Natural killer cell (primary cell): Measurements from ENCODE around the gene ZDHHC19. TPM values are rescaled to one million over a fixed set of nuclear protein-coding genes. Genes with fewer than 3 reads are reported as not detected.

Experiments used
- ATAC-seq, 3 donors: fragments of 150-1000 bp in 2 of 3; fragments of 200-7000 bp in 1 of 3; cut with Tn5 transposase; 1 replicate in 1 of 3; 2 replicates in 2 of 3; pipeline ENCODE4 v1.10.0; 2021; ENCODE audit warnings: mild to moderate bottlenecking in 2 of 3, moderate library complexity in 2 of 3
- DNase-seq, 2 donors: peaks; one replicate each; pipeline versions ENCODE4 v3.0.0 to v3.0.0-alpha.2; 2013 to 2021; ENCODE audit warnings: mixed read lengths in 1 of 2
- H3K27ac ChIP-seq: one replicate; pipeline ENCODE4 v1.5.1; 2013; ENCODE audit warnings: mild to moderate bottlenecking, low read length
- H3K27me3 ChIP-seq: one replicate; pipeline ENCODE4 v1.6.1; 2013; ENCODE audit warnings: low read length; ENCODE audit not compliant: control insufficient read depth, insufficient read depth
- H3K36me3 ChIP-seq: one replicate; pipeline ENCODE4 v1.6.1; 2013; ENCODE audit warnings: low read length; ENCODE audit not compliant: control insufficient read depth, insufficient read depth
- H3K4me1 ChIP-seq: one replicate; pipeline ENCODE4 v1.6.1; 2013; ENCODE audit warnings: low read length; ENCODE audit not compliant: control insufficient read depth, insufficient read depth
- H3K4me3 ChIP-seq: one replicate; pipeline ENCODE4 v1.5.1; 2013; ENCODE audit warnings: low read length
- H3K9me3 ChIP-seq: one replicate; pipeline ENCODE4 v1.6.1; 2013; ENCODE audit warnings: low read length; ENCODE audit not compliant: control insufficient read depth, insufficient read depth
- H3K27ac Mint-ChIP-seq, 2 donors: one replicate each; pipeline ENCODE4 v1.8.0; 2022; ENCODE audit warnings: mild to moderate bottlenecking in 2 of 2, mixed read lengths in 2 of 2, moderate library complexity in 1 of 2
- H3K27me3 Mint-ChIP-seq, 2 donors: one replicate each; pipeline ENCODE4 v1.8.0; 2022; ENCODE audit warnings: low read depth in 2 of 2, mixed read lengths in 2 of 2
- H3K36me3 Mint-ChIP-seq: one replicate; pipeline ENCODE4 v1.8.0; 2022; ENCODE audit warnings: mixed read lengths
- H3K4me1 Mint-ChIP-seq, 2 donors: one replicate each; pipeline ENCODE4 v1.8.0; 2022; ENCODE audit warnings: mixed read lengths in 2 of 2
- H3K4me3 Mint-ChIP-seq: one replicate; pipeline ENCODE4 v1.8.0; 2022; ENCODE audit warnings: mild to moderate bottlenecking, moderate library complexity, mixed read lengths
- H3K9me3 Mint-ChIP-seq, 2 donors: one replicate each; pipeline ENCODE4 v1.8.0; 2022; ENCODE audit warnings: mixed read lengths in 2 of 2
- WGBS: methylation state at CpG from one replicate; pipeline ENCODE4 v1.1.7; 2013; ENCODE audit warnings: missing lambda C conversion rate; ENCODE audit not compliant: insufficient coverage; 5-methylcytosine and 5-hydroxymethylcytosine counted together
- intact Hi-C: fragments of 100-400 bp; cut with micrococcal nuclease; formaldehyde crosslinking; loops from one replicate; pipeline ENCODE4 v1.14.2; 2022
- total RNA-seq, 4 donors: library from RNA; stranded (reverse); fragments of 120-200 nt in 1 of 4; gene quantifications; one replicate each; pipeline versions ENCODE4 v1.2.3 to v1.2.4, GENCODE V29; 2013 to 2022
- TF ChIP-seq, protein P1 (sequence below): fragments of 200-600 bp; IDR thresholded peaks from one replicate; pipeline ENCODE4 v1.8.0; 2022; ENCODE audit warnings: antibody characterized with exemption

The ZDHHC19 gene
- total RNA-seq, 3 donors from 2014 or later (not counting 1 experiment from before 2014, with no cell fraction given), result not detected

DNA sequence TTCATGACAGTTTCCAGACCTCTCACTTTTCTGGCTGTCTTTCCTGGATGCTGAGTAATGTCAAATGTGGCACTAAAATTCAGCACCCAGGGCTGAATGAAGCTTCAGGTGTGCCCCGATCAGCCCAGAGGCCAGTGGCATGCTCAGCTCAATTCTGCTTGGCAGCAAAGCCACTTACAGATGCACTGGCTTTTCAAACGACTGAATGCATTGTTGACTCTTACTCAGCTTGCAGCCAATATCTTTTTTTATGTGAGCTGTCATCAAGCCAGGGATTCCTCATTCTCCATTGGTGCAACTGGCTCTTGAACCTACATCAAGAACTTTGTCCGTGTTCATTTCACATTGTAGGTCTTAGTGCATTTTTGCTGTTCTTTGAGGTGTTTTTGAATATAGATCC, 60.7 kb downstream of the ZDHHC19 start:
- Mint-ChIP-seq H3K4me1 (peaks cover 0 to 5% of the 10 kb centered on the region in 2 donors), H3K36me3 (no peaks in the 10 kb centered on the region), H3K9me3 (no peaks in the 10 kb centered on the region), H3K27ac (no peak overlapping the region), H3K27me3 (no peaks in the 10 kb centered on the region), H3K4me3 (no peak overlapping the region)
- Histone ChIP-seq H3K9me3 (no peaks in the 10 kb centered on the region), H3K4me3 (no peak overlapping the region), H3K4me1 (no peaks in the 10 kb centered on the region), H3K27me3 (no peaks in the 10 kb centered on the region), H3K36me3 (no peaks in the 10 kb centered on the region), H3K27ac (no peak overlapping the region)
- ATAC-seq (no peak), DNase-seq (no peak)
- 88% methylated on average over 3 of the region's 3 CpGs for WGBS
- TF ChIP-seq, protein P1, sequence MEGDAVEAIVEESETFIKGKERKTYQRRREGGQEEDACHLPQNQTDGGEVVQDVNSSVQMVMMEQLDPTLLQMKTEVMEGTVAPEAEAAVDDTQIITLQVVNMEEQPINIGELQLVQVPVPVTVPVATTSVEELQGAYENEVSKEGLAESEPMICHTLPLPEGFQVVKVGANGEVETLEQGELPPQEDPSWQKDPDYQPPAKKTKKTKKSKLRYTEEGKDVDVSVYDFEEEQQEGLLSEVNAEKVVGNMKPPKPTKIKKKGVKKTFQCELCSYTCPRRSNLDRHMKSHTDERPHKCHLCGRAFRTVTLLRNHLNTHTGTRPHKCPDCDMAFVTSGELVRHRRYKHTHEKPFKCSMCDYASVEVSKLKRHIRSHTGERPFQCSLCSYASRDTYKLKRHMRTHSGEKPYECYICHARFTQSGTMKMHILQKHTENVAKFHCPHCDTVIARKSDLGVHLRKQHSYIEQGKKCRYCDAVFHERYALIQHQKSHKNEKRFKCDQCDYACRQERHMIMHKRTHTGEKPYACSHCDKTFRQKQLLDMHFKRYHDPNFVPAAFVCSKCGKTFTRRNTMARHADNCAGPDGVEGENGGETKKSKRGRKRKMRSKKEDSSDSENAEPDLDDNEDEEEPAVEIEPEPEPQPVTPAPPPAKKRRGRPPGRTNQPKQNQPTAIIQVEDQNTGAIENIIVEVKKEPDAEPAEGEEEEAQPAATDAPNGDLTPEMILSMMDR, result no peak
- intact Hi-C loops, result no loop called here

DNA sequence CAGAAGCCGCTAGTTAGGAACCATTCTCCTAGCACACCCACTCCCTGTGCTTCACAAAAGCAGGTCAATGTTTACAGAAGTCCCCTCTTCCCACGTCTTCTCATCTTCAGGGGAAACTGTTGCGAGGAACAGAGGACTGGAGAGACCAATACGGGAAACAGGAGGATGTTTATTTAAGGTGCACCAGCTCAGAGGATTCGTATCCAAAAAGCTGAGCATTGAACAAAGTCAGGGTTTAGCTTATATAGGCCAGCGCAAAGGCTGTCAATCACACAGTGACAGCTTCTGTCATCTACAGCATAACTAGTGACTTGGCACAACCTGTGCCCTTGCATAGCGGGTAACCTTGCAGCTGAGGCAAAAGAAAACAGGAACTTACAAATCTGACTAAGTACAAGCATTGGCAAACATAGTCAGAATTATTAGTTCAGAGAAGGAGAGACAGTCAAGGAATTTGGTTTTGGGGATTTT, 61.3 kb downstream of the ZDHHC19 start:
- H3K4me1 ChIP-seq, result peaks cover 3% of the 10 kb centered on the region
- Mint-ChIP-seq H3K4me1 (peaks cover 2 to 4% of the 10 kb centered on the region in 2 donors), H3K27me3 (no peaks in the 10 kb centered on the region), H3K4me3 (no peak overlapping the region), H3K9me3 (no peaks in the 10 kb centered on the region), H3K36me3 (no peaks in the 10 kb centered on the region), H3K27ac (no peak overlapping the region)
- DNase-seq (no peak), ATAC-seq (no peak)
- TF ChIP-seq, protein P1, result no peak
- H3K27ac ChIP-seq, result no peak overlapping the region
- H3K36me3 ChIP-seq, result no peaks in the 10 kb centered on the region
- H3K27me3 ChIP-seq, result no peaks in the 10 kb centered on the region
- 85% methylated on average over 7 of the region's 7 CpGs for WGBS
- no peak overlapping the region for H3K4me3 ChIP-seq
- no peaks in the 10 kb centered on the region for H3K9me3 ChIP-seq
- intact Hi-C loops, result no loop called here

DNA sequence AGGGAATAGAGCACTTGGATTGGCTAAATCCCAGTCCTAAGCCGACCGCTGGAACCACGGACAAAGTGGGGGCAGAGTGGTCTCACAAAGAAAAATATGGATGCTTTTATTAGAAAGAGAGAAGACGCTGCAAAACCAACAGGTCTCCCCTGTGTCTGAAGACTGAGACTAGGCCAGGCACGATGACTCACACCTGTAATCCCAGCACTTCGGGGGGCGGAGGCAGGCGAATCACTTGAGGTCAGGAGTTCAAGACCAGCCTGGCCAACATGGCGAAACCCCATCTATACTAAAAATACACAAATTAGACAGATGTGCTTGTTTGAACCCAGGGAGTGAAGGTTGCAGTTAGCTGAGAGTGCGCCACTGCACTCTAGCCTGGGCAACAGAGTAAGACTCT, 61.8 kb downstream of the ZDHHC19 start:
- 93% methylated on average over 10 of the region's 10 CpGs for WGBS
- no peak overlapping the region for H3K27ac Mint-ChIP-seq
- TF ChIP-seq, protein P1, result no peak

More for the DNA sequence above, 61.8 kb downstream of the ZDHHC19 start:
- no peaks in the 10 kb centered on the region for H3K27me3 ChIP-seq
- no peak overlapping the region for H3K4me3 Mint-ChIP-seq
- H3K9me3 ChIP-seq, result no peaks in the 10 kb centered on the region
- no peaks in the 10 kb centered on the region for H3K9me3 Mint-ChIP-seq
- H3K27me3 Mint-ChIP-seq, result no peaks in the 10 kb centered on the region
- DNase-seq, result no peak
- no peaks in the 10 kb centered on the region for H3K36me3 Mint-ChIP-seq
- no peaks in the 10 kb centered on the region for H3K36me3 ChIP-seq
- H3K4me3 ChIP-seq, result no peak overlapping the region
- H3K27ac ChIP-seq, result no peak overlapping the region
- H3K4me1 Mint-ChIP-seq, result peaks cover 7% of the 10 kb centered on the region in 2 donors
- intact Hi-C loops, result no loop called here
- peaks cover 8% of the 10 kb centered on the region for H3K4me1 ChIP-seq
- ATAC-seq, result no peak

Other genes with a start within 250 kb of the ZDHHC19 start
- 100 to 1,000 TPM in 1 of 3 donors, 10 to 100 TPM in 2; 74.3 to 111 (median 78.3) TPM for gene TFRC, start 129.3 kb downstream of the ZDHHC19 start, total RNA-seq
- not detected for gene SLC51A, start 5.1 kb upstream of the ZDHHC19 start, total RNA-seq
- 100 to 1,000 TPM; 105 to 123 (median 110) TPM for gene PCYT1A, start 76.3 kb upstream of the ZDHHC19 start, total RNA-seq
- 1 to 10 TPM; 3.6 to 7.3 (median 5.4) TPM for gene DYNLT2B, start 106.8 kb upstream of the ZDHHC19 start, total RNA-seq
- gene TM4SF19, start 127.0 kb upstream of the ZDHHC19 start, total RNA-seq, result 1 to 10 TPM; 3.2 to 8.0 (median 7.1) TPM
- gene UBXN7, start 221.0 kb upstream of the ZDHHC19 start, total RNA-seq, result 10 to 100 TPM; 82.0 to 97.2 (median 82.4) TPM